ENCODE measurements around the gene TMIGD3. TPM values are rescaled to one million over a fixed set of nuclear protein-coding genes. Genes with fewer than 3 reads are reported as not detected.
A peak's percentile ranks its signal among the peaks of the same experiment; 100 is the strongest.

The TMIGD3 gene
- polyA plus RNA-seq, 3 donors = 2.0 to 3.1 (median 2.1) TPM

GRCh38 chr1:111483166-111483565, 20.3 kb downstream of the TMIGD3 start:
- Histone ChIP-seq H3K27me3 (ENCODE audit: control insufficient read depth in 2 of 2, insufficient read depth in 2 of 2, low read length in 2 of 2) (no peaks in the 10 kb centered on the region), H3K4me3 (replicated peaks in 1 of 3; ENCODE audit: low read depth in 2 of 3, low read length in 3 of 3) (no peak overlapping the region), H3K36me3 (replicated peaks in 1 of 2; ENCODE audit: control insufficient read depth in 1 of 2, insufficient read depth in 2 of 2, low read length in 2 of 2) (peaks cover 4 to 6% of the 10 kb centered on the region in 2 donors), H3K4me1 (ENCODE audit: control insufficient read depth in 1 of 2, insufficient read depth in 2 of 2, low read length in 2 of 2) (peaks cover 61 to 63% of the 10 kb centered on the region in 2 donors), H3K27ac (ENCODE audit: low read depth in 1 of 2, low read length in 2 of 2) (peak overlapping the region in 1 of 2 donors; percentile 61), H4K20me1 (ENCODE audit: insufficient read depth, low read length) (no peaks in the 10 kb centered on the region), H3K9ac (ENCODE audit: insufficient read depth, low read length, poor library complexity, severe bottlenecking) (no peak overlapping the region), H3K9me3 (replicated peaks in 1 of 2; ENCODE audit: control insufficient read depth in 1 of 2, insufficient read depth in 1 of 2, low read length in 2 of 2) (no peaks in the 10 kb centered on the region), H3K79me2 (ENCODE audit: insufficient read depth, low read length) (peaks cover 4% of the 10 kb centered on the region), H3K4me2 (replicated peaks; ENCODE audit: extremely low read depth, low read length, poor library complexity, severe bottlenecking) (no peak overlapping the region), H2AFZ (ENCODE audit: insufficient read depth, low read depth, low read length, poor library complexity, severe bottlenecking) (no peak overlapping the region)
- no peak for DNase-seq
- 78% methylated on average over 2 of the region's 3 CpGs for WGBS (ENCODE audit: insufficient coverage)
- Mint-ChIP-seq H3K9me3 (no peaks in the 10 kb centered on the region), H3K4me1 (peaks cover 64% of the 10 kb centered on the region), H3K27me3 (ENCODE audit: low read depth in 3 of 3) (no peaks in the 10 kb centered on the region), H3K27ac (no peak overlapping the region), H3K36me3 (peaks cover 7% of the 10 kb centered on the region in 2 donors), H3K4me3 (no peak overlapping the region)
- TF ChIP-seq CTCF (IDR thresholded peaks at IDR 0.05) = no peak
- intact Hi-C loops (cut with micrococcal nuclease) = loop anchor here (5.0 to 10.0 kb wide), 3 partner anchors 34 to 262 kb away; no protein-coding TSS in a partner anchor

GRCh38 chr1:111481387-111482221, 21.8 kb downstream of the TMIGD3 start:
- H2AFZ ChIP-seq (ENCODE audit: insufficient read depth, low read depth, low read length, poor library complexity, severe bottlenecking) = peak overlapping the region; percentile 52
- no peaks in the 10 kb centered on the region for H3K9me3 ChIP-seq (replicated peaks in 1 of 2; ENCODE audit: control insufficient read depth in 1 of 2, insufficient read depth in 1 of 2, low read length in 2 of 2)
- Mint-ChIP-seq H3K4me3 (no peak overlapping the region), H3K9me3 (no peaks in the 10 kb centered on the region), H3K36me3 (peaks cover 17 to 18% of the 10 kb centered on the region in 2 donors), H3K27me3 (ENCODE audit: low read depth in 3 of 3) (no peaks in the 10 kb centered on the region), H3K4me1 (peaks cover 70% of the 10 kb centered on the region), H3K27ac (peak overlapping the region in 5 of 7 donors; percentile 38 to 81 (median 46))
- 38% methylated on average over 7 of the region's 8 CpGs for WGBS (ENCODE audit: insufficient coverage)
- peak overlapping the region in 1 of 2 donors; percentile 74 for H3K27ac ChIP-seq (ENCODE audit: low read depth in 1 of 2, low read length in 2 of 2)
- no peak overlapping the region for H3K9ac ChIP-seq (ENCODE audit: insufficient read depth, low read length, poor library complexity, severe bottlenecking)
- TF ChIP-seq CTCF (IDR thresholded peaks at IDR 0.05) = peak; percentile 81
- no peaks in the 10 kb centered on the region for H4K20me1 ChIP-seq (ENCODE audit: insufficient read depth, low read length)
- H3K4me2 ChIP-seq (replicated peaks; ENCODE audit: extremely low read depth, low read length, poor library complexity, severe bottlenecking) = no peak overlapping the region
- H3K4me1 ChIP-seq (ENCODE audit: control insufficient read depth in 1 of 2, insufficient read depth in 2 of 2, low read length in 2 of 2) = peaks cover 61 to 63% of the 10 kb centered on the region in 2 donors
- intact Hi-C loops (cut with micrococcal nuclease) = loop anchor here (5.0 to 10.0 kb wide), 3 partner anchors 36 to 263 kb away; no protein-coding TSS in a partner anchor
- peaks cover 20% of the 10 kb centered on the region for H3K79me2 ChIP-seq (ENCODE audit: insufficient read depth, low read length)
- no peaks in the 10 kb centered on the region for H3K27me3 ChIP-seq (ENCODE audit: control insufficient read depth in 2 of 2, insufficient read depth in 2 of 2, low read length in 2 of 2)
- no peak overlapping the region for H3K4me3 ChIP-seq (replicated peaks in 1 of 3; ENCODE audit: low read depth in 2 of 3, low read length in 3 of 3)
- peak; percentile 71 to 85 (median 77) for DNase-seq
- H3K36me3 ChIP-seq (replicated peaks in 1 of 2; ENCODE audit: control insufficient read depth in 1 of 2, insufficient read depth in 2 of 2, low read length in 2 of 2) = peaks cover 12 to 16% of the 10 kb centered on the region in 2 donors
